A673 (cell line): Measurements from ENCODE around the gene TBC1D5. TPM values are rescaled to one million over a fixed set of nuclear protein-coding genes. Genes with fewer than 3 reads are reported as not detected.

ENCODE experiments used
- BruUV-seq: library from RNA; stranded (reverse); fragments of 400-500 nt; replicated peaks from 2 replicates; lab custom pipeline; 2021; lab: Mats Ljungman, UMichigan
- CTCF ChIA-PET: fragments of 300-600 bp; sonication (Branson Sonifier 250); formaldehyde crosslinking; loops from one replicate; lab custom pipeline; 2022; ENCODE audit warnings: antibody characterized with exemption; lab: Charles Lee
- POLR2A ChIA-PET: fragments of 300-600 bp; sonication (Branson Sonifier 250); formaldehyde crosslinking; loops from one replicate; lab custom pipeline; 2022; ENCODE audit warnings: antibody characterized with exemption; ENCODE audit not compliant: low non-redundant PET; lab: Charles Lee
- DNase-seq: peaks from one replicate; pipeline ENCODE4 v3.0.0-alpha.2; 2015; ENCODE audit warnings: low spot score
- H3K27ac ChIP-seq: fragments of 200-600 bp; sonication (generic); 2 replicates; pipeline ENCODE4 v1.5.1; 2016; ENCODE audit warnings: mixed run types, low read depth, mild to moderate bottlenecking, mixed read lengths, antibody characterized with exemption, low read length; ENCODE audit not compliant: poor library complexity, severe bottlenecking
- H3K27me3 ChIP-seq: fragments of 200-600 bp; sonication (generic); replicated peaks from 2 replicates; pipeline ENCODE4 v1.6.1; 2017; ENCODE audit warnings: mixed run types, low read depth, mild to moderate bottlenecking, mixed read lengths, antibody characterized with exemption, low read length; ENCODE audit not compliant: insufficient read depth, poor library complexity
- H3K36me3 ChIP-seq: fragments of 200-600 bp; sonication (generic); 2 replicates; pipeline ENCODE4 v1.6.1; 2016; ENCODE audit warnings: mixed run types, mild to moderate bottlenecking, mixed read lengths, antibody characterized with exemption, low read length; ENCODE audit not compliant: insufficient read depth, poor library complexity, severe bottlenecking
- H3K4me1 ChIP-seq: fragments of 200-600 bp; sonication (generic); 2 replicates; pipeline ENCODE4 v1.6.1; 2017; ENCODE audit warnings: mixed run types, mild to moderate bottlenecking, mixed read lengths, antibody characterized with exemption, low read length; ENCODE audit not compliant: insufficient read depth, poor library complexity, severe bottlenecking
- H3K4me3 ChIP-seq: fragments of 200-600 bp; sonication (generic); 2 replicates; pipeline ENCODE4 v1.5.1; 2016; ENCODE audit warnings: low read depth, mixed run types, mild to moderate bottlenecking, mixed read lengths, low read length; ENCODE audit not compliant: poor library complexity, severe bottlenecking
- H3K9me3 ChIP-seq: fragments of 200-600 bp; sonication (generic); 2 replicates; pipeline ENCODE4 v1.6.1; 2016; ENCODE audit warnings: mixed run types, low read depth, mild to moderate bottlenecking, mixed read lengths, antibody characterized with exemption, low read length; ENCODE audit not compliant: poor library complexity, severe bottlenecking
- CTCF ChIP-seq: fragments of 300-800, 200-600 bp; sonication (generic); conservative IDR thresholded peaks from 2 replicates; pipeline ENCODE4 v1.5.1; 2017; ENCODE audit warnings: low read depth, mild to moderate bottlenecking, antibody characterized with exemption, low read length, moderate library complexity, mixed read lengths
- EZH2 ChIP-seq: fragments of 200-600 bp; sonication (generic); IDR thresholded peaks from 2 replicates; pipeline ENCODE4 v1.6.1; 2017; ENCODE audit warnings: borderline replicate concordance, low read depth, mild to moderate bottlenecking, mixed read lengths, antibody characterized with exemption, low read length; ENCODE audit not compliant: poor library complexity, severe bottlenecking
- intact Hi-C: fragments of 100-400 bp; cut with micrococcal nuclease; formaldehyde crosslinking; loops from one replicate; pipeline ENCODE4 v1.10.0; 2022; ENCODE audit not compliant: unreplicated experiment
- total RNA-seq: library from RNA; stranded (reverse); gene quantifications from 2 replicates; pipeline ENCODE4 v1.2.3, GENCODE V29; 2021

Gene TBC1D5
- total RNA-seq, 1 experiment from 2014 or later: 40.7 TPM

- BruUV-seq: no TSS peak
- Histone ChIP-seq H3K27ac (no peak overlapping the region), H3K27me3 (no peaks in the 10 kb centered on the region), H3K4me3 (no peak overlapping the region), H3K4me1 (no peaks in the 10 kb centered on the region), H3K36me3 (no peaks in the 10 kb centered on the region), H3K9me3 (no peaks in the 10 kb centered on the region)
- intact Hi-C loops: no loop called here
- DNase-seq: no peak
- no peak for TF ChIP-seq CTCF
- no peak for TF ChIP-seq EZH2
- ChIA-PET POLR2A (no interaction called here), CTCF (no interaction called here)
Measured at GRCh38 chr3:17144665-17144993, 597.8 kb downstream of the TBC1D5 start.

- no peaks in the 10 kb centered on the region for H3K4me1 ChIP-seq
- H3K4me3 ChIP-seq: no peak overlapping the region
- H3K27me3 ChIP-seq: no peaks in the 10 kb centered on the region
- POLR2A ChIA-PET: no interaction called here
- no peak for DNase-seq
- CTCF ChIA-PET: no interaction called here
- no peaks in the 10 kb centered on the region for H3K9me3 ChIP-seq
- H3K27ac ChIP-seq: no peak overlapping the region
- TF ChIP-seq EZH2: no peak
- no peak for TF ChIP-seq CTCF
- intact Hi-C loops: no loop called here
- H3K36me3 ChIP-seq: no peaks in the 10 kb centered on the region
- BruUV-seq: no TSS peak
Measured at GRCh38 chr3:17143893-17144664, 598.4 kb downstream of the TBC1D5 start.

- Histone ChIP-seq H3K27me3 (no peaks in the 10 kb centered on the region), H3K27ac (no peak overlapping the region), H3K4me1 (no peaks in the 10 kb centered on the region), H3K4me3 (no peak overlapping the region), H3K9me3 (no peaks in the 10 kb centered on the region), H3K36me3 (no peaks in the 10 kb centered on the region)
- intact Hi-C loops: no loop called here
- POLR2A ChIA-PET: no interaction called here
- BruUV-seq: no TSS peak
- TF ChIP-seq CTCF (no peak), EZH2 (no peak)
- DNase-seq: no peak
- CTCF ChIA-PET: no interaction called here
Measured at GRCh38 chr3:17142516-17142915, 599.9 kb downstream of the TBC1D5 start.
